ENCODE results near the gene AMIGO3.

GRCh38 chr3:49705390-49705960 lies 14.0 kb downstream of the AMIGO3 start:
- TF ChIP-seq CTCF (IDR thresholded peaks at IDR 0.05) (no peak), POLR2A (IDR thresholded peaks at IDR 0.05) (no peak), EP300 (IDR thresholded peaks at IDR 0.05) (no peak)
